Measurements from ENCODE around the gene ACVR1.
"Not testable (repeated sequence)": the region's sequence is repeated elsewhere in the genome, so short reads cannot be mapped to it uniquely, and the experiment has no call there.

ACVR1 gene

DNA sequence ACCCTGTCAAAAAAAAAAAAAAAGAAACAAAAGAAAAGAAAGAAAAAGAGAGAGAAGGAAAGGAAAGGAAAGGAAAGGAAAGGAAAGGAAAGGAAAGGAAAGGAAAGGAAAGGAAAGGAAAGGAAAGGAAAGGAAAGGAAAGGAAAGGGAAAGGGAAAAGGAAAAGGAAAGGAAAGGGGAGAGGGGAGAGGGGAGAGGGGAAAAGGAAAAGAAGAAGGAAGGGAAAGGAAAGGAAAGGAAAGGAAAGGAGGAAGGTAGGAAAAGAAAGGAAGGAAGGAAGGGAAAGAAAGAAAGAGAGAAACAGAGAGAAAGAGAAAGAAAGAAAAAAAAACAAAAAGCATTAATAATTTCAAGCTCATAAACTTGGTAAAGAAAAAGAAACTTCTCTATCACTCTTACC, 49.5 kb downstream of the ACVR1 start:
- not testable (repeated sequence) for DNase-seq (ENCODE audit: low read depth)

- DNase-seq (ENCODE audit: low read depth) = no peak
Measured at GRCh38 chr2:157825885-157826284, 50.2 kb downstream of the ACVR1 start.

GRCh38 chr2:157822993-157823392, 53.1 kb downstream of the ACVR1 start:
- DNase-seq (ENCODE audit: low read depth) = no peak

DNA sequence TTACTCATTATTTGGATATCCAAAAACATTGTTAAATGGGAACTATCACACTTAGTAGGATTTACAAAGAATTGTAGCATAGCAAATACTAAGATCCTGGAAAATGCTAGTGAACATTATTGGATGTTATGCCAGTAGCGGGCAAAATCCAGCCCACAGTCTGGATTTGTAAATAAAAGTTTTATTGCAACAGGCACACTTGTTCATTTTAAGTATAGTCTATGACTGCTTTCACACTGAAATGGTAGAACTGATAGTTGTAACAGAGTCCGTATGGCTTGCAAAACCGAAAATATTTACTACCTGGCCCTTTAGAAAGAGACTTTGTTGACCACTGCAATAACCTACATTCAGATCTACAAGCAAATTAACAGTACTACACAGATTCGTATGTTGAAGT, 53.6 kb downstream of the ACVR1 start:
- DNase-seq (ENCODE audit: low read depth) = no peak

DNA sequence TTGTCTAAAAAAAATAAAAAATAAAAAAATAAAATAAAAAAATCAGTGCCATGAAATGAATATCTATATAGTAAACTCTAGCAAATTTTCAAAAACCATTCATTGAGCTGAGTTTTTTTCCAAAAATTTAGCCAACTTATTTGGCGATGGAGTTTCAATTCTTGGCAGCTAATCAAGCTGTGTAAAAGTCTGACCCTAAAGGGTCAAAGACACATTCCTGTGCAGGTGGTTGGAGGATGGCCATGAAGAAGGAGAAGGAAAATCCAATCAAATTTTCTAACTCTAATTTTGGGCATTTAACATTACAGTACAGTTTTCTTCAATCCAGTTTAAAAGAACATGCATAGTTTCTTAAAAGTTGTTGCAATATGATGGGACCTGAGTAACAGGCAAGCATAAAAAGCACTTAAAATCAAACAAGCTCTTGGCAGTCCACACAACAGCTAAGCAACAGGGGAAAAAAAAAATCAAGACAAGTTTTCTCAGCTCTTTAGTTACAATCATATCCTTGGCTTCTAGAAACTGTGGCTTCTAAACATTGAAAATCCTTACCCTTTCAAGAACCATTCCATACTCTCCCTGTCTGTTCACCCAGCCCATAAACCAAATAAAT, 54.5 kb downstream of the ACVR1 start:
- DNase-seq (ENCODE audit: low read depth) = no peak

DNA sequence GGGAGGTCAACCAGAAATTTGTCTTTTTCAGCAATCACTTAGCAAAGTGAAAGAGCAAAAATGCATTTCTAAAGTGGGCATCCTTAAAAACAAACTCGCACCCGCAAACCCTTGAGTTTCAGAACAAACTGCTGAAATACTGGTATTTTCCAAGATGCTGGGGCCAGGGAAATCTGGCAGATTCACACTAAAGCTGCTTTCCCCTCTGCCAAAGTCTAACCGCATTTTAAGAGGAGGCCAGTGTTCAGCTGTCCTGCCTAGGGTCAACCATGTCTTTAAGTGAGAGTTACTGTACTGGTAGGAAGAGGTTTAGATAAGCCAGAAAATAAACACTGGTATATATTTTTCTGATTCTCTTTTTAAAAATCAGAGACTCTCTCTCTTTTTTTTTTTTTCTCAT, 55.9 kb downstream of the ACVR1 start:
- no peak for DNase-seq (ENCODE audit: low read depth)

DNA sequence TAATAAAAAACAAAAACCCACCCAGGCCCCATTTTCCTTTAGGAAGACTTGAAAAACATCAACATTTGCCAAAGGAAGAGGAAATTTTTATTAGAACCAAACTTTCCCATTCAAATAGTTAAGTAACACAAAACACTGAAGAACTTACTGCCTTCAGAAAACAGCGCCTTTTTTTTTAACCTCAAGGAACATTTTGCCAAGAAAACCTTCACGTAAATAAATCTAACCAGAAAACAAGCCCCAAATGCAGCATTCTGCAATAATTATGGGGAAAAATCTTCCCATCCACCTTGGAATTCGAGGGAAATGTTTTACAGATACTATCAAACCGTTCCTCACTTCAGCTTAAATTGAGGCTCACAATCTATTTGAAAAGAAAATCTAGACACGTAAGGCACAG, 56.4 kb downstream of the ACVR1 start:
- DNase-seq (ENCODE audit: low read depth) = no peak

DNA sequence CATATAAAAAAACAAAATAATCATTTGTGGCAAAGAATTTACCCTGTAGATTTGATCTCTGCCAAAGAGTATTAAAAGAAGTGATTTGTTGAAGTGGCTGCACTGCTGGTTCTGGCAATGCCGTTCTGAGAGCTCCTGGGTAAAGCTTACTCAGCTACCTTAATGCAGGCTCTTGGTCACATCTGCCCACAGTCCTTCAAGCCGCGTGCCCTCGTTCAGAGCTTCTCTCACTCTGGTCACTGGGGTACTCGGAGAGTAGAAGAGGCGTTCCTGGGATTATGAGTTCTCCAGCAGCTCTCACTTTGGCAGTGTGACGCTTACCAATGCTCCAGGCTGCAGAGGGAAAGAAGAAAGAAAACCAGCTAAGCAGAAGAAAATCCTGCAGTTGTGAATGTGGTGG, 57.9 kb downstream of the ACVR1 start:
- DNase-seq (ENCODE audit: low read depth) = no peak

DNA sequence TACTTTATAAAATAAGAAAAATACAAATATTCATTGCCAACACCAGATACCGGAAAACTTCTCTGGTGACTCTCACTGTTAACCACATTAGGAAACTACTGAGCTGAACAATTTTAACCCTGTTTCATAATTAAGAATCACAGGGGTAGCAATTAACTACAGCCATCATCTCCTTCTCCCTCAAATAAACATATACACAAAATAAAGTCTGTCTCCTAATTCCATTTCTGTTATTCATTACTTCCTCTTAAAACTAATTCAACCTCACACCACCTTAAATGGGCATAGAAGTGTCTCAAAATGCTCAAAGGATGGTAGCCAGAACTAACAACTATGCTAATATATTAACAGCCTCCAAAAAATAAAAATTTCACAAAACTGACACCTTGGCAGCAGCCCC, 60.7 kb downstream of the ACVR1 start:
- no peak for DNase-seq (ENCODE audit: low read depth)

- DNase-seq (ENCODE audit: low read depth) = no peak
Measured at GRCh38 chr2:157813467-157813866, 62.7 kb downstream of the ACVR1 start.

DNA sequence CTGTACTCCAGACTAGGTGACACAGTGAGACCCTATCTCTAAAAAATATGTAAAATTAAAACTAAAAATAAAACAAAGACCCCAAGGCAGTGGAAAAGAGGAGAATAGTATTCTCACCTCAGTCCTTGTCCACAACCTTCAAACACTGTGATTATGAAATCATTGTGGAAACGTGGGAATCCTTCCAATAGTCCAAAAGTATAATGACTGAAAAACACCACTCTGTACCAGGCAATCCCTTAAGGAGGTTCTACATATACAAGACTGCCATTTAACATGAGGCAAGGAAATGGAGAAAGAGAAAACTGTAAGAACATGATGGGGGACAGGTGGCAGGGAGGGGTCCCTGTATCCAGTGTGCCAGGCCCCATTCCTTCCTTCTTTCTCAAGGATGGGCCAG, 66.1 kb downstream of the ACVR1 start:
- DNase-seq (ENCODE audit: low read depth) = no peak

GRCh38 chr2:157809212-157809611, 66.9 kb downstream of the ACVR1 start:
- DNase-seq (ENCODE audit: low read depth) = no peak

GRCh38 chr2:157808421-157808820, 67.7 kb downstream of the ACVR1 start:
- DNase-seq (ENCODE audit: low read depth) = no peak

- DNase-seq (ENCODE audit: low read depth) = no peak
Measured at GRCh38 chr2:157806426-157807077, 69.6 kb downstream of the ACVR1 start.

- no peak for DNase-seq (ENCODE audit: low read depth)
Measured at GRCh38 chr2:157805519-157805918, 70.6 kb downstream of the ACVR1 start.

DNA sequence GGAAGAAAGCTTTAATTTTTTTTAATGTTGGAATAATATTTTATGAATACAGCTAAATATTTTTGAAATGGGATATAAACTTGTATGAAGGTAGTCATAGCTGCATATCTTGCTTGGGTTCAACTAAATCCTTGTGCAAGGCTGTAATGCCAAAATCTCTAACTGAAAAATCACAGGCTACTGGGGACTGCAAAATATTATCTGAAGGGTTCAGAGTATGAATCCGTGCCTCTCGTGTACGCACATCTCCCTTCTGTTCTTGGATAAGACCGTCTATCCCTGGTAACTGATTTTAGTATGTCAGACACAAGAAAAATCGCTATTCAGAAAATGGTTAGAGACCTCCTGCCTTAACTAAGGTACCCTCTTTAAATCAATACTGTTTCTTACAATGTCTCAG, 71.8 kb downstream of the ACVR1 start:
- no peak for DNase-seq (ENCODE audit: low read depth)

DNA sequence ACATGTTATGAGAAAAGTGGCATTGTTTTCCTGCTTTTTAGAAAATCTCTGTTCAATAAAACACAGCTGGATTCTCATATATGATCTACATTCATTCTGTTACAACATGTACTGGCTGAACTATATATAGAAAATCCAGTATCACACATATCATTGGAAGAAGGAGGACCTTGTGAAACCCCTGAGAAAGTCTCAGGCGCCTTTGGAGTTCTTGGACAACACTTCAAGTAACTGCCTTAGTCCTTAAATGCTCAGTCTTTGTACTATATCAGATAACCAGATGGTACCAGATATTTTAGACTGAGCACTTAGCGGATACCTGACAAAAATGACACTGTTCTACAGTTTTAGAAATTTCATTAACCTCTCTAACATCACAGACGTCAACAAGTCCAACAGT, 72.2 kb downstream of the ACVR1 start:
- no peak for DNase-seq (ENCODE audit: low read depth)

- no peak for DNase-seq (ENCODE audit: low read depth)
Measured at GRCh38 chr2:157803476-157803875, 72.7 kb downstream of the ACVR1 start.

DNA sequence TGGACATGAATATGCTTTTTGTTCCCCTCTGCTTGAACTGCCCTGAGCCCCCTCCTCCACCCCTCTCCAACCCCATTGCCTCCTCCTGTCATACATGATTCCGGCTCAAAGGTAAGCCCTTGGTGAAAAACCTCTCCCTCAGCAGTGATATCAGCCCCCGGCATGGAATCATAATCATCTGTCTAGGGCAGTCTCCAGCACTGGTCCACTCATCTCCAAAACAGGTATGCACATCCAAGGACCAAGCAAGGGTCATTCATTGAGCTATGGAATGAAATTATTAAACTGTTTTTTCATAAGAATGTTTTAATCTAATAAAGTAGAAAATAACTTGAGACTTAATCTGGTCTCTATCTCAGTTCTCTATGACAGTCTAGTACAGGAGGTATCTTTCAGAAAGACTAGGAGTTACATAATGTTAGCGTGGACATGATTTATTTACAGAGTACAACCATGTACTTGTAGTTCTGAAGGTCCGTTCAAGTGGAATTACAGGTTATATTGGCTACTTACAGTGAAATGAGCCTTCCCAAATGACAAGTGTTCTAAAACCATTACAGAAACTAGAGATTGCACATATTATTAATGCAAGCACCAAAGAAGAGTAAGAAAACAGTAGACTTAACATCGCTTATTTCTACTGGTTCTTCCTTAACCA, 75.2 kb downstream of the ACVR1 start:
- no peak for DNase-seq (ENCODE audit: low read depth)

- DNase-seq (ENCODE audit: low read depth) = no peak
Measured at GRCh38 chr2:157793053-157793612, 83.0 kb downstream of the ACVR1 start.

DNA sequence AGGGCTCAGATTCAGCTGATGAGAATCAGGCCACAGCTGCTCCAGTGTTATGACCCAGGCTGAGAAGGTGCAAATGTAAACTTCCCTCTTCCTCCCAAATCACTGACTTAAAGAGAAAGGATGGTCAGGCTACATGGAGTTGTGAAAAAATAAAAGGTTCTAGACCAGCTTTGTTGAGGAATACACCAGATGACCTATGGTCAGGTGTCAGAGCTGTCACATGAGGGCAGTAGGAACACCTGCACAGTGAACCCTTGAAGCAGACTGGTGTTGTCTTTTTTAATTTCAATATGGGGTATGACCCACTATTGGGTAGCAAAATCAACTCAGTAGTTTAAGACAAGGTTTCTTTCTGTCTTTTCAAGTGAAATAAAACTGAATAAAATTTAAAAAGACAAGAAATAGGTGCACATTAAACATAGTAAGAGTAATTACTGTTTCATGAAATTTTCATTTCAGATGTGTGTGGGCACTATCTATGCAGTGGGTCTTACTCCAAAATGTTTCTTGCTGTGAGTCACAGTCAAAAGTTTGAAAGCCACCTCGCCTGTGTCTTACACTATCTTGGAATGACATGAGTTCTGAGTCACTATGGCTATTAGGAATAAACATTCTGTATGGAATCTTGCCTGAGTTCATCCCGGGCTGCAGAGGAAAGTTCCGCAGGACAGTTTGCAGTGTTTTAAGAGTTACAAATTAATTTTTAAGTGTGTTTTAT, 83.6 kb downstream of the ACVR1 start:
- no peak for DNase-seq (ENCODE audit: low read depth)

- DNase-seq (ENCODE audit: low read depth) = no peak
Measured at GRCh38 chr2:157790780-157791179, 85.3 kb downstream of the ACVR1 start.

Data from activated T-helper 9 cell treated with anti-CD3 and anti-CD28 coated beads, Interleukin-2, amount 50 U/mL, for 16 hours (primary cell).